Keratinocyte (primary cell): ENCODE measurements around the gene KLK11.

Source experiments
- EZH2 ChIP-seq: IDR thresholded peaks from one replicate; pipeline ENCODE4 v1.6.1; 2012; ENCODE audit warnings: inconsistent platforms, mild to moderate bottlenecking, low read length, moderate library complexity
- TF ChIP-seq, protein P1 (sequence below), 3 experiments: IDR thresholded peaks in 1 of 3; conservative IDR thresholded peaks in 1 of 3; optimal IDR thresholded peaks in 1 of 3; 2 replicates in 2 of 3; 3 replicates in 1 of 3; pipeline versions ENCODE3 to v1.5.1; 2011; ENCODE audit warnings: low read length in 3 of 3, mild to moderate bottlenecking in 3 of 3, moderate library complexity in 2 of 3, control low read depth in 1 of 3, inconsistent platforms in 1 of 3; ENCODE audit not compliant: insufficient read depth in 2 of 3; ENCODE audit errors: extremely low read depth in 1 of 3

DNA sequence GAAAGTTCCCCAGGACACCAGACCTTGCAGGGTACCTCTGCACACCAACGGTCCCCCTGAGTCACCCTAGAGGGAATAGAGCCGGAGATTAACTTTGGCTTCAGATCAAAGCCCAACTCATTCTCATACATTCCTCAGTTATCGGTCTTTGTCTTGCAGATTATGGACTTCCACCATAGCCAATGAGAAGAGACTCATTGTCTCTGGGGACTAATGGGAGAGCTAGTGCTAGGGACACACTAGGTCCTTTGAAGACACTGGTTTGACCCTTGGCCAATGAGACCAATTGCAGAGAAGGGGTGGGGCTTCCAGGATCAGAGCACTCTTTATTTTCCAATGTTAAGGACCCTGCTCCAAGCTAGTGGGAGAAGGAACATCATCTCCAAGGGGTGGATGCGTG lies 48.8 kb downstream of the KLK11 start:
- TF ChIP-seq, protein P1, sequence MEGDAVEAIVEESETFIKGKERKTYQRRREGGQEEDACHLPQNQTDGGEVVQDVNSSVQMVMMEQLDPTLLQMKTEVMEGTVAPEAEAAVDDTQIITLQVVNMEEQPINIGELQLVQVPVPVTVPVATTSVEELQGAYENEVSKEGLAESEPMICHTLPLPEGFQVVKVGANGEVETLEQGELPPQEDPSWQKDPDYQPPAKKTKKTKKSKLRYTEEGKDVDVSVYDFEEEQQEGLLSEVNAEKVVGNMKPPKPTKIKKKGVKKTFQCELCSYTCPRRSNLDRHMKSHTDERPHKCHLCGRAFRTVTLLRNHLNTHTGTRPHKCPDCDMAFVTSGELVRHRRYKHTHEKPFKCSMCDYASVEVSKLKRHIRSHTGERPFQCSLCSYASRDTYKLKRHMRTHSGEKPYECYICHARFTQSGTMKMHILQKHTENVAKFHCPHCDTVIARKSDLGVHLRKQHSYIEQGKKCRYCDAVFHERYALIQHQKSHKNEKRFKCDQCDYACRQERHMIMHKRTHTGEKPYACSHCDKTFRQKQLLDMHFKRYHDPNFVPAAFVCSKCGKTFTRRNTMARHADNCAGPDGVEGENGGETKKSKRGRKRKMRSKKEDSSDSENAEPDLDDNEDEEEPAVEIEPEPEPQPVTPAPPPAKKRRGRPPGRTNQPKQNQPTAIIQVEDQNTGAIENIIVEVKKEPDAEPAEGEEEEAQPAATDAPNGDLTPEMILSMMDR (optimal IDR thresholded peaks at IDR 0.05 in 1 of 3, IDR thresholded peaks at IDR 0.05 in 1 of 3, conservative IDR thresholded peaks at IDR 0.05 in 1 of 3; ENCODE audit: extremely low read depth in 1 of 3, insufficient read depth in 2 of 3, low read length in 3 of 3), result no peak
- TF ChIP-seq EZH2, result no peak
